ENCODE measurements around the gene ARMCX6. TPM values are rescaled to one million over a fixed set of nuclear protein-coding genes. Genes with fewer than 3 reads are reported as not detected.

ARMCX6 gene
- total and polyA plus RNA-seq, 2 of the 4 experiments (the other 2 are of a cell fraction): 29.0 to 81.3 TPM

DNA sequence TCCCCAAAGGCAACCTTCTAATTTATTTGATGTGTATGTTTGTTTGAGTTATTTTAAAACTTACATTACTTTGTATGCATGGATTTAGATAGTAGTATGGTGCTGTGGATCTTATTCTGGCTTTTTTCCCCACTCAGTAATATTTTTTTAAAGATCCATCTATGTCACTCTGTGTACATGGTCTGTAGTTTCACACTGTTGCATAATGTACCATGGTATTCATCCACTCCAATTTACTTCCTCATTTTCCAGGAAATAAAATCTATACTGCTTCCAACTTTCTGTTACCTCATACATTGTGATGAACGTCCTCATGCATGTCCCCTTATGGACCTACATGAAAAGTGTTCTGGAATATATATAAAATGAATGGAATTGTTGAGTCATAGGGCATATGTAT, 24.3 kb upstream of the ARMCX6 start:
- intact Hi-C loops (cut with micrococcal nuclease): no loop called here
- ATAC-seq (ENCODE audit: low read depth) (no peak), DNase-seq (no peak)
- WGBS, 2 experiments (ENCODE audit: extremely low coverage in 2 of 2, insufficient read length in 1 of 2): no CpG with 5 or more reads among the region's 1 CpG
- Histone ChIP-seq H3K9me3 (ENCODE audit: control insufficient read depth, insufficient read depth, low read length) (no peaks in the 10 kb centered on the region), H3K18ac (ENCODE audit: low read depth, low read length) (no peak overlapping the region), H4K5ac (ENCODE audit: low read depth, low read length) (no peak overlapping the region), H2BK15ac (ENCODE audit: low read depth, low read length) (no peak overlapping the region), H3K4ac (ENCODE audit: low read depth, low read length) (no peak overlapping the region), H3K27me3 (ENCODE audit: control insufficient read depth, insufficient read depth, low read length) (peaks cover 5% of the 10 kb centered on the region; the same call in 1 of the 2 replicates), H3K4me2 (ENCODE audit: low read depth, low read length) (no peak overlapping the region), H4K91ac (ENCODE audit: insufficient read depth, low read depth, low read length) (no peak overlapping the region), H2AK9ac (replicated peaks; ENCODE audit: low read depth, low read length, poor library complexity) (no peak overlapping the region), H3K9ac (ENCODE audit: low read depth, low read length) (no peak overlapping the region), H3K9me1 (ENCODE audit: insufficient read depth, low read length) (no peaks in the 10 kb centered on the region), H3K79me1 (ENCODE audit: low read depth in 1 of 2, low read length in 2 of 2) (no peaks in the 10 kb centered on the region), H3K56ac (ENCODE audit: extremely low read depth, insufficient read depth, low read length) (no peak overlapping the region), H2AFZ (replicated peaks; ENCODE audit: low read length, poor library complexity) (no peak overlapping the region), H4K8ac (ENCODE audit: low read depth in 2 of 2, low read length in 2 of 2) (no peak overlapping the region), H3K14ac (replicated peaks; ENCODE audit: low read depth, low read length) (no peak overlapping the region), H3K36me3 (ENCODE audit: control insufficient read depth, insufficient read depth, low read length) (no peaks in the 10 kb centered on the region), H2BK20ac (ENCODE audit: low read depth, low read length) (no peak overlapping the region), H3K4me1 (ENCODE audit: control insufficient read depth, insufficient read depth, low read length) (no peaks in the 10 kb centered on the region), H2AK5ac (ENCODE audit: low read depth, low read length) (no peak overlapping the region), H4K20me1 (ENCODE audit: insufficient read depth, low read length) (no peaks in the 10 kb centered on the region), H3K23ac (ENCODE audit: low read depth, low read length) (no peak overlapping the region), H2BK120ac (ENCODE audit: low read depth, low read length) (no peak overlapping the region), H3K4me3 (ENCODE audit: insufficient read depth, low read depth, low read length) (no peak overlapping the region), H2BK5ac (ENCODE audit: low read depth, low read length, poor library complexity, severe bottlenecking) (no peak overlapping the region), H3K27ac (ENCODE audit: insufficient read depth, low read length) (no peak overlapping the region)
- CTCF ChIA-PET: interaction anchor here (1.6 kb wide), 1 partner anchor 11 kb away, joined by 3 read pairs; no protein-coding TSS in a partner anchor
- TF ChIP-seq RAD21 (IDR thresholded peaks at IDR 0.05; ENCODE audit: low read length) (no peak), FOS (IDR thresholded peaks at IDR 0.05; ENCODE audit: low read depth, low read length) (no peak), RFX5 (IDR thresholded peaks at IDR 0.05; ENCODE audit: low read depth, low read length) (no peak), CEBPB (IDR thresholded peaks at IDR 0.05; ENCODE audit: low read depth, low read length) (no peak), POLR2A (IDR thresholded peaks at IDR 0.05; ENCODE audit: low read depth, low read length) (no peak), RCOR1 (IDR thresholded peaks at IDR 0.05; ENCODE audit: insufficient replicate concordance, low read length) (no peak), SMC3 (IDR thresholded peaks at IDR 0.05; ENCODE audit: low read depth, low read length) (no peak), MAZ (IDR thresholded peaks at IDR 0.05; ENCODE audit: borderline replicate concordance, low read depth, low read length) (no peak), MAFK (IDR thresholded peaks at IDR 0.05; ENCODE audit: low read depth, low read length) (no peak)
- TF ChIP-seq, protein P1, sequence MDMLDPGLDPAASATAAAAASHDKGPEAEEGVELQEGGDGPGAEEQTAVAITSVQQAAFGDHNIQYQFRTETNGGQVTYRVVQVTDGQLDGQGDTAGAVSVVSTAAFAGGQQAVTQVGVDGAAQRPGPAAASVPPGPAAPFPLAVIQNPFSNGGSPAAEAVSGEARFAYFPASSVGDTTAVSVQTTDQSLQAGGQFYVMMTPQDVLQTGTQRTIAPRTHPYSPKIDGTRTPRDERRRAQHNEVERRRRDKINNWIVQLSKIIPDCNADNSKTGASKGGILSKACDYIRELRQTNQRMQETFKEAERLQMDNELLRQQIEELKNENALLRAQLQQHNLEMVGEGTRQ (IDR thresholded peaks at IDR 0.05; ENCODE audit: low read depth, low read length): no peak
- TF ChIP-seq, protein P2, sequence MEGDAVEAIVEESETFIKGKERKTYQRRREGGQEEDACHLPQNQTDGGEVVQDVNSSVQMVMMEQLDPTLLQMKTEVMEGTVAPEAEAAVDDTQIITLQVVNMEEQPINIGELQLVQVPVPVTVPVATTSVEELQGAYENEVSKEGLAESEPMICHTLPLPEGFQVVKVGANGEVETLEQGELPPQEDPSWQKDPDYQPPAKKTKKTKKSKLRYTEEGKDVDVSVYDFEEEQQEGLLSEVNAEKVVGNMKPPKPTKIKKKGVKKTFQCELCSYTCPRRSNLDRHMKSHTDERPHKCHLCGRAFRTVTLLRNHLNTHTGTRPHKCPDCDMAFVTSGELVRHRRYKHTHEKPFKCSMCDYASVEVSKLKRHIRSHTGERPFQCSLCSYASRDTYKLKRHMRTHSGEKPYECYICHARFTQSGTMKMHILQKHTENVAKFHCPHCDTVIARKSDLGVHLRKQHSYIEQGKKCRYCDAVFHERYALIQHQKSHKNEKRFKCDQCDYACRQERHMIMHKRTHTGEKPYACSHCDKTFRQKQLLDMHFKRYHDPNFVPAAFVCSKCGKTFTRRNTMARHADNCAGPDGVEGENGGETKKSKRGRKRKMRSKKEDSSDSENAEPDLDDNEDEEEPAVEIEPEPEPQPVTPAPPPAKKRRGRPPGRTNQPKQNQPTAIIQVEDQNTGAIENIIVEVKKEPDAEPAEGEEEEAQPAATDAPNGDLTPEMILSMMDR (conservative IDR thresholded peaks at IDR 0.05; ENCODE audit: low read depth, low read length): no peak
- TF ChIP-seq, protein P3, sequence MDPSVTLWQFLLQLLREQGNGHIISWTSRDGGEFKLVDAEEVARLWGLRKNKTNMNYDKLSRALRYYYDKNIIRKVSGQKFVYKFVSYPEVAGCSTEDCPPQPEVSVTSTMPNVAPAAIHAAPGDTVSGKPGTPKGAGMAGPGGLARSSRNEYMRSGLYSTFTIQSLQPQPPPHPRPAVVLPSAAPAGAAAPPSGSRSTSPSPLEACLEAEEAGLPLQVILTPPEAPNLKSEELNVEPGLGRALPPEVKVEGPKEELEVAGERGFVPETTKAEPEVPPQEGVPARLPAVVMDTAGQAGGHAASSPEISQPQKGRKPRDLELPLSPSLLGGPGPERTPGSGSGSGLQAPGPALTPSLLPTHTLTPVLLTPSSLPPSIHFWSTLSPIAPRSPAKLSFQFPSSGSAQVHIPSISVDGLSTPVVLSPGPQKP (IDR thresholded peaks at IDR 0.05; ENCODE audit: borderline replicate concordance, low read depth, low read length): no peak
- POLR2A ChIA-PET (ENCODE audit: unreplicated experiment): no interaction called here
- BruUV-seq (replicated peaks): no TSS peak
- dilution Hi-C loops (cut with HindIII; ENCODE audit: low sequenced_read_pairs, unreplicated experiment): no loop called here
- in situ Hi-C loops (cut with MboI; ENCODE audit: low sequenced_read_pairs): no loop called here

All from IMR-90 (cell line).